Colonic mucosa (tissue), 4 donors: ENCODE measurements around the gene CNFN. TPM values are rescaled to one million over a fixed set of nuclear protein-coding genes. Genes with fewer than 3 reads are reported as not detected.

ENCODE experiments used
- DNase-seq: peaks from one replicate; pipeline ENCODE4 v3.0.0-alpha.2; 2020
- H3K27ac ChIP-seq: fragments of 200-600 bp; one replicate; pipeline ENCODE4 v1.8.0; 2021
- H3K27me3 ChIP-seq: fragments of 200-600 bp; one replicate; pipeline ENCODE4 v1.8.0; 2021
- H3K36me3 ChIP-seq: fragments of 200-600 bp; one replicate; pipeline ENCODE4 v1.8.0; 2021
- H3K4me1 ChIP-seq: fragments of 200-600 bp; one replicate; pipeline ENCODE4 v1.8.0; 2021; ENCODE audit warnings: mild to moderate bottlenecking
- H3K4me3 ChIP-seq: fragments of 200-600 bp; one replicate; pipeline ENCODE4 v1.8.0; 2021
- H3K9ac ChIP-seq, 2 donors: one replicate each; pipeline ENCODE4 v1.7.0; 2013; ENCODE audit warnings: control low read depth in 2 of 2, low read depth in 2 of 2, low read length in 2 of 2
- H3K9me3 ChIP-seq: fragments of 200-600 bp; one replicate; pipeline ENCODE4 v1.8.0; 2021
- intact Hi-C: fragments of 100-400 bp; cut with DNase I; formaldehyde crosslinking; loops from one replicate; pipeline ENCODE4 v1.14.1; 2022
- total RNA-seq, 2 donors: library from RNA; stranded (reverse); fragmentation: NEBNext Ultra II Directional in 1 of 2; extraction: Animal tissue kit (Norgen Biotek cat#: 25700) in 1 of 2; gene quantifications; one replicate each; pipeline ENCODE4 v1.2.1, GENCODE V29; 2021
- TF ChIP-seq, protein P1 (sequence below): fragments of 200-600 bp; IDR thresholded peaks from one replicate; pipeline ENCODE4 v1.8.0; 2022; ENCODE audit warnings: antibody characterized with exemption, mild to moderate bottlenecking
- donor health status: healthy.
- donor health status: DM: no; HTN: no; CAD: no.
- donor health status: DM: no; HTN: no; CAD: no.

Gene CNFN
- total RNA-seq, 2 donors from 2014 or later, result 4.7 to 5.5 TPM

- DNase-seq, result no peak
- no peak overlapping the region for H3K4me3 ChIP-seq
- H3K27ac ChIP-seq, result no peak overlapping the region
- TF ChIP-seq, protein P1, sequence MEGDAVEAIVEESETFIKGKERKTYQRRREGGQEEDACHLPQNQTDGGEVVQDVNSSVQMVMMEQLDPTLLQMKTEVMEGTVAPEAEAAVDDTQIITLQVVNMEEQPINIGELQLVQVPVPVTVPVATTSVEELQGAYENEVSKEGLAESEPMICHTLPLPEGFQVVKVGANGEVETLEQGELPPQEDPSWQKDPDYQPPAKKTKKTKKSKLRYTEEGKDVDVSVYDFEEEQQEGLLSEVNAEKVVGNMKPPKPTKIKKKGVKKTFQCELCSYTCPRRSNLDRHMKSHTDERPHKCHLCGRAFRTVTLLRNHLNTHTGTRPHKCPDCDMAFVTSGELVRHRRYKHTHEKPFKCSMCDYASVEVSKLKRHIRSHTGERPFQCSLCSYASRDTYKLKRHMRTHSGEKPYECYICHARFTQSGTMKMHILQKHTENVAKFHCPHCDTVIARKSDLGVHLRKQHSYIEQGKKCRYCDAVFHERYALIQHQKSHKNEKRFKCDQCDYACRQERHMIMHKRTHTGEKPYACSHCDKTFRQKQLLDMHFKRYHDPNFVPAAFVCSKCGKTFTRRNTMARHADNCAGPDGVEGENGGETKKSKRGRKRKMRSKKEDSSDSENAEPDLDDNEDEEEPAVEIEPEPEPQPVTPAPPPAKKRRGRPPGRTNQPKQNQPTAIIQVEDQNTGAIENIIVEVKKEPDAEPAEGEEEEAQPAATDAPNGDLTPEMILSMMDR, result no peak
- H3K9me3 ChIP-seq, result no peaks in the 10 kb centered on the region
- intact Hi-C loops, result no loop called here
- H3K27me3 ChIP-seq, result no peaks in the 10 kb centered on the region
- no peaks in the 10 kb centered on the region for H3K4me1 ChIP-seq
- no peak overlapping the region for H3K9ac ChIP-seq
- H3K36me3 ChIP-seq, result no peaks in the 10 kb centered on the region
Measured at GRCh38 chr19:42410371-42410770, 20.3 kb upstream of the CNFN start.

- Histone ChIP-seq H3K36me3 (no peaks in the 10 kb centered on the region), H3K27ac (no peak overlapping the region), H3K4me3 (no peak overlapping the region), H3K9me3 (no peaks in the 10 kb centered on the region), H3K4me1 (no peaks in the 10 kb centered on the region), H3K9ac (no peak overlapping the region), H3K27me3 (no peaks in the 10 kb centered on the region)
- TF ChIP-seq, protein P1, result no peak
- no peak for DNase-seq
- intact Hi-C loops, result no loop called here
Measured at GRCh38 chr19:42409477-42409876, 19.4 kb upstream of the CNFN start.

DNA sequence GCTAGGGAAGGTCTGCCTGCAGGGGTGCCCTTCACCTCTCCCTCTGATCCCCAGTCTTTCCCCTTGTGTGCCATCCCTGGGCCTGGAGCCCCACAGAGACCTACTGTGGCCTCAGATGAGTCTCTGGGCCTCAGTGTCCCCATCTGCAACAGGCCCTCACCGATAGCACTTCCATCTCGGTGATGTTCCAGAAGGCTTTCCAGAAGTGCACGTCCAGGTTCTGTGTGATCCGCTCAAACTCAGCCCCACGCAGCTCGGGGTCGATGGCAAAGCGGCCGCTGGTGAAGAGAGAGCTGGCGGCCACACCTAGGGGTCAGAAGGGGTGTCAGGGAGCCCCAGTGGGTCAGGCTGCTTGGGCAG lies 17.7 kb upstream of the CNFN start:
- Histone ChIP-seq H3K9me3 (no peaks in the 10 kb centered on the region), H3K4me3 (no peak overlapping the region), H3K4me1 (no peaks in the 10 kb centered on the region), H3K9ac (no peak overlapping the region), H3K36me3 (no peaks in the 10 kb centered on the region), H3K27me3 (no peaks in the 10 kb centered on the region), H3K27ac (no peak overlapping the region)
- TF ChIP-seq, protein P1, result no peak
- intact Hi-C loops, result no loop called here
- DNase-seq, result no peak

DNA sequence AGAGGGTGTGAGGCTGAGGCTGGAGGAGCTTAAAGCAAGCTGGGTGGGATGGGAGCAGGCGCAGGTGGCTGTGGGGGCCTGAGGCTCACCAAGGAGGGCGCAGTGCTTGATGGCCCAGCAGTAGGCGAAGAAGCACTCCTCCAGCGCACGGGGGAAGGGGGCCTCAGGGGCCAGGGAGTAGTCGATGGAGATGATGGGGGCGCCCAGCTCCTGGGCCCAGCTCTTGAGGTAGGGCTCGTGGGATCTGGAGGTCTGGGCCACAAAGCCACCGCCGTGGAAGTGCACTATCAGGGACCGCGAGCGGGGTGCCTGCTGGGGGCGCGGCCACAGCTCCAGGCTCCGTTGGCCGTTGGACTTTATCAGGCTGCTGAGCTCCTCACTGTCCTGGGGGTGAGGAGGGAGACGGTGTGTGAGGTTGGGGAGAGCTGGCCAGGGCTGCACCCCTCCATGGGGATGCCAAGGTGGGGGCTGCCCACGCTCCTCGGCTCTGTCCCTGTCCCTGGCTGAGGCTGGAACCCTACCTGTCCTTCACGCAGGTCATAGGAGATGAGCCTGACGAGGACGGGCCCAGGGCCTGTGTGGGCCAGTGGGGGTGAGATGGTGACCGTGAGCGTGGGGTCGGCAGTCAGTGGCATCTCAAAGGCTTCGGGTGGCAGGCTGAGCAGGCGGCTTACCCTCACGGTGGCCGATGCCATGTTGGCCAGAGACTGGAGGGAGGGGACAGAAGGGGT lies 17.2 kb upstream of the CNFN start:
- intact Hi-C loops, result no loop called here

DNA sequence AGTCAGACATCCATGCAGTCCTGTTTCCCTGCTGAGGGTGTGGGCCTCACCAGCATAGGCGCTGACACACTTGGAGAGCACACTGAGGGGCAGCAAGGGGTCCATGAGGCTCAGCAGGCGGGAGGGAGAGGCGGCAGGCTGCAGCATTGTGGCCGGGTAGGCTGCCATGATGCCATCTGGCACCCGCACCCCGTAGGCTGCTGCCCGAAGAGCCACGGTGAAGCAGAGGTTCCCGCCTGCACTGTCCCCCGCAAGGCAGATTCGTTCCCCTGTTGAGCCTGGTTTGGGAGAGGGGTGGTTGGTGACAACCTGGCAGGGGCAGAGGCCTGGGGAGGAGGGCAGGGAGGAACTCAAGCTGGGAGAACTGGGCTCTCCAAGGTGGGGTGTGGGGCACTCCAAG lies 16.0 kb upstream of the CNFN start:
- no peaks in the 10 kb centered on the region for H3K36me3 ChIP-seq
- intact Hi-C loops, result no loop called here
- TF ChIP-seq, protein P1, result no peak
- H3K4me1 ChIP-seq, result no peaks in the 10 kb centered on the region
- H3K9me3 ChIP-seq, result no peaks in the 10 kb centered on the region
- H3K27ac ChIP-seq, result no peak overlapping the region
- no peaks in the 10 kb centered on the region for H3K27me3 ChIP-seq
- H3K4me3 ChIP-seq, result no peak overlapping the region
- no peak for DNase-seq
- H3K9ac ChIP-seq, result no peak overlapping the region

More for the DNA sequence above, 17.2 kb upstream of the CNFN start:
- Histone ChIP-seq H3K9ac (no peak overlapping the region), H3K27ac (no peak overlapping the region), H3K9me3 (no peaks in the 10 kb centered on the region), H3K4me1 (no peaks in the 10 kb centered on the region), H3K27me3 (no peaks in the 10 kb centered on the region), H3K4me3 (no peak overlapping the region), H3K36me3 (no peaks in the 10 kb centered on the region)
- TF ChIP-seq, protein P1, result no peak
- DNase-seq, result no peak
